ENCODE data around the gene PTGES.
"Not testable (repeated sequence)": the region's sequence is repeated elsewhere in the genome, so short reads cannot be mapped to it uniquely, and the experiment has no call there.

The PTGES gene

DNA sequence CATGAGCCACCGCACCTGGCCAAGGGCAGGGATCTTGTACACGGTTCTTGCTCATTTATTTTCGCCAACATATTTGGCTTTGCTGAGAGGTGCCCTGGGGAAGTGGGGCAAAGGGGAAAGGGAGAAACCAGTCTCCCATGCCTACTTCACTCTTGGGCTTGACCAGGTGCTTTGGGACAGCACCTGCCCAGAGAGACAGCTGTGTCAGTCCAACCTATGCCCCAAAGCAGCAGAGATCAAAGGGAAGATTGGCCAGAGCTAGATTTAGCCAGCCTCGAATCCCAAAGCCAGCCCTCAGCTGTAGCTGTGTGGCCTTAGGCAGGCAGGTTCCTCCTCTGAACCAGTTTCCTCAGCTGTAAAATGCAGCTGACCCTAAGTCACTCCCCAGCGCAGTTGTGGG, 2.3 kb upstream of the PTGES start:
- no peak overlapping the region for H3K27ac ChIP-seq (ENCODE audit: low read depth, low read length)

GRCh38 chr9:129751841-129752801, 721 bp downstream of the PTGES start:
- peaks cover 7% of the 10 kb centered on the region for H3K4me1 ChIP-seq (ENCODE audit: insufficient read depth, low read length)
- no peak overlapping the region for H3K9ac ChIP-seq (ENCODE audit: low read length)
- no peaks in the 10 kb centered on the region for H3K36me3 ChIP-seq (ENCODE audit: insufficient read depth, low read length)
- H3K9me3 ChIP-seq (ENCODE audit: low read length) = no peaks in the 10 kb centered on the region
- H3K27me3 ChIP-seq (ENCODE audit: control insufficient read depth in 1 of 2, insufficient read depth in 2 of 2, low read length in 2 of 2) = no peaks in the 10 kb centered on the region
- no peak overlapping the region for H3K27ac ChIP-seq (ENCODE audit: low read depth, low read length)
- H3K4me3 ChIP-seq (ENCODE audit: low read depth in 1 of 2, low read length in 2 of 2) = peak overlapping the region in 1 of 2 donors; percentile 41

More for the DNA sequence above, 2.3 kb upstream of the PTGES start:
- Histone ChIP-seq H3K4me3 (ENCODE audit: low read depth in 1 of 2, low read length in 2 of 2) (no peak overlapping the region), H3K9me3 (ENCODE audit: low read length) (no peaks in the 10 kb centered on the region), H3K4me1 (ENCODE audit: insufficient read depth, low read length) (peaks cover 7% of the 10 kb centered on the region), H3K36me3 (ENCODE audit: insufficient read depth, low read length) (no peaks in the 10 kb centered on the region), H3K9ac (ENCODE audit: low read length) (no peak overlapping the region), H3K27me3 (ENCODE audit: control insufficient read depth in 1 of 2, insufficient read depth in 2 of 2, low read length in 2 of 2) (no peaks in the 10 kb centered on the region)

DNA sequence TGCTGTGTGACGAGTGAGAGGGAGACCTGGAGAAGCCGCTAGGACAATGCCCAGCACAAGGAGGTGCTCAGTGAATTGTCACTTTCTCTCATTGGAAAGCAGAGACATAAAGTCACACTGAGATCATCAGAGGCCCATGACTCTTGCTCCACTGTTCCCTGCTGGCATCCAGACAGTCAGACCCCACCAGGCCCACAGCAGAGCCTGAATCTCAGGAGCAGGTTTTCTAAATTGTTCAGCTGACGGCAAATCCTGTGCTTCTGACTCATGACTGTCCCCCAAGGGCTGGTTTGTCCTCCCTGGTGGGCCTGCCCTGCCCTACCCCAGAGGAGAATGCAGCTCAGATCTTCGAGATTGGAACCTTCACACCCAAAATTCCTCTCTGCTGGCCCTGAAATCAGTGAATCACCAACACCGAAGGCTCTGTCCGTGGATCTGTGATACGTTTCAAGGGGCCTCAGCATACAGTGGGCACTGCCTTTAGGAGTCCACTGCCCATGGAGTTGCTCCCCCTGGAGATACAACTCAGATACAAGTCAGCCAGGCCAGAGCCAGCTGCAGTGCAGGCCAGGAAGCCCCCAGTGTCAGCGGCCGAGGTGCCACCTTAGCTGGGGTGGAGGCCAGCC, 2.7 kb downstream of the PTGES start:
- H3K27ac ChIP-seq (ENCODE audit: low read depth, low read length) = no peak overlapping the region
- no peaks in the 10 kb centered on the region for H3K36me3 ChIP-seq (ENCODE audit: insufficient read depth, low read length)
- H3K4me1 ChIP-seq (ENCODE audit: insufficient read depth, low read length) = peaks cover 7% of the 10 kb centered on the region
- H3K4me3 ChIP-seq (ENCODE audit: low read depth in 1 of 2, low read length in 2 of 2) = no peak overlapping the region
- no peak overlapping the region for H3K9ac ChIP-seq (ENCODE audit: low read length)
- H3K9me3 ChIP-seq (ENCODE audit: low read length) = no peaks in the 10 kb centered on the region
- H3K27me3 ChIP-seq (ENCODE audit: control insufficient read depth in 1 of 2, insufficient read depth in 2 of 2, low read length in 2 of 2) = no peaks in the 10 kb centered on the region

DNA sequence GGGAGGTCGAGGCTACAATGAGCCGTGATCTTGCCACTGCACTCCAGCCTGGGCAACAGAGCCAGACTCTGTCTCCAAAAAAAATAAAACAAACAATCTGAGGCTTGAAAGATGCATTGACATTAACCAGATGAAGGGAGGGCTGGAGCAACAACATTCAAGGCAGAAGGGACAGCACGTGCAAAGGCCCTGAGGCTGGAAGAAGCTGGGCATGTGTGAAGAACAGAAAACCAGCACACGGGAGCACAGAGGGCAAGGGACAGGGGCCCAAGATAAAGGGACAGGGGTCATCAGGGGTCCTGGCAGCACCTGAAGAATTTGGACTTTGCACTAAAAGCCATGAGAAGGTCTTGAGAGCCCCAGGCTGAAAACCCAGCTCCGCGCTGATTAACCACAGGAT, 3.3 kb downstream of the PTGES start:
- Histone ChIP-seq H3K9me3 (ENCODE audit: low read length) (no peaks in the 10 kb centered on the region), H3K4me3 (ENCODE audit: low read depth in 1 of 2, low read length in 2 of 2) (no peak overlapping the region), H3K36me3 (ENCODE audit: insufficient read depth, low read length) (no peaks in the 10 kb centered on the region), H3K9ac (ENCODE audit: low read length) (no peak overlapping the region), H3K4me1 (ENCODE audit: insufficient read depth, low read length) (peaks cover 7% of the 10 kb centered on the region), H3K27ac (ENCODE audit: low read depth, low read length) (no peak overlapping the region), H3K27me3 (ENCODE audit: control insufficient read depth in 1 of 2, insufficient read depth in 2 of 2, low read length in 2 of 2) (no peaks in the 10 kb centered on the region)

GRCh38 chr9:129749052-129749451, 3.8 kb downstream of the PTGES start:
- H3K9me3 ChIP-seq (ENCODE audit: low read length); H3K4me3 ChIP-seq (ENCODE audit: low read depth in 1 of 2, low read length in 2 of 2); H3K4me1 ChIP-seq (ENCODE audit: insufficient read depth, low read length); H3K27ac ChIP-seq (ENCODE audit: low read depth, low read length); H3K36me3 ChIP-seq (ENCODE audit: insufficient read depth, low read length); H3K27me3 ChIP-seq (ENCODE audit: control insufficient read depth in 1 of 2, insufficient read depth in 2 of 2, low read length in 2 of 2); H3K9ac ChIP-seq (ENCODE audit: low read length): not testable (repeated sequence)

- Histone ChIP-seq H3K27me3 (ENCODE audit: control insufficient read depth in 1 of 2, insufficient read depth in 2 of 2, low read length in 2 of 2) (no peaks in the 10 kb centered on the region), H3K4me1 (ENCODE audit: insufficient read depth, low read length) (peaks cover 7% of the 10 kb centered on the region), H3K9ac (ENCODE audit: low read length) (no peak overlapping the region), H3K4me3 (ENCODE audit: low read depth in 1 of 2, low read length in 2 of 2) (no peak overlapping the region), H3K9me3 (ENCODE audit: low read length) (no peaks in the 10 kb centered on the region), H3K36me3 (ENCODE audit: insufficient read depth, low read length) (no peaks in the 10 kb centered on the region), H3K27ac (ENCODE audit: low read depth, low read length) (no peak overlapping the region)
Observed at GRCh38 chr9:129748249-129748648, 4.6 kb downstream of the PTGES start.

- H3K9ac ChIP-seq (ENCODE audit: low read length) = no peak overlapping the region
- no peaks in the 10 kb centered on the region for H3K36me3 ChIP-seq (ENCODE audit: insufficient read depth, low read length)
- H3K9me3 ChIP-seq (ENCODE audit: low read length) = no peaks in the 10 kb centered on the region
- no peak overlapping the region for H3K4me3 ChIP-seq (ENCODE audit: low read depth in 1 of 2, low read length in 2 of 2)
- no peak overlapping the region for H3K27ac ChIP-seq (ENCODE audit: low read depth, low read length)
- H3K4me1 ChIP-seq (ENCODE audit: insufficient read depth, low read length) = no peaks in the 10 kb centered on the region
- H3K27me3 ChIP-seq (ENCODE audit: control insufficient read depth in 1 of 2, insufficient read depth in 2 of 2, low read length in 2 of 2) = no peaks in the 10 kb centered on the region
Observed at GRCh38 chr9:129746092-129746777, 6.6 kb downstream of the PTGES start.

- Histone ChIP-seq H3K4me1 (ENCODE audit: insufficient read depth, low read length) (no peaks in the 10 kb centered on the region), H3K9ac (ENCODE audit: low read length) (no peak overlapping the region), H3K4me3 (ENCODE audit: low read depth in 1 of 2, low read length in 2 of 2) (no peak overlapping the region), H3K36me3 (ENCODE audit: insufficient read depth, low read length) (no peaks in the 10 kb centered on the region), H3K27ac (ENCODE audit: low read depth, low read length) (no peak overlapping the region), H3K27me3 (ENCODE audit: control insufficient read depth in 1 of 2, insufficient read depth in 2 of 2, low read length in 2 of 2) (no peaks in the 10 kb centered on the region), H3K9me3 (ENCODE audit: low read length) (no peaks in the 10 kb centered on the region)
Observed at GRCh38 chr9:129745200-129745599, 7.6 kb downstream of the PTGES start.

- Histone ChIP-seq H3K27me3 (ENCODE audit: control insufficient read depth in 1 of 2, insufficient read depth in 2 of 2, low read length in 2 of 2) (peaks cover 0 to 6% of the 10 kb centered on the region in 2 donors), H3K9ac (ENCODE audit: low read length) (no peak overlapping the region), H3K27ac (ENCODE audit: low read depth, low read length) (no peak overlapping the region), H3K36me3 (ENCODE audit: insufficient read depth, low read length) (no peaks in the 10 kb centered on the region), H3K9me3 (ENCODE audit: low read length) (no peaks in the 10 kb centered on the region), H3K4me1 (ENCODE audit: insufficient read depth, low read length) (peaks cover 5% of the 10 kb centered on the region), H3K4me3 (ENCODE audit: low read depth in 1 of 2, low read length in 2 of 2) (no peak overlapping the region)
Observed at GRCh38 chr9:129740666-129741464, 12.0 kb downstream of the PTGES start.

GRCh38 chr9:129740174-129740573, 12.7 kb downstream of the PTGES start:
- Histone ChIP-seq H3K27me3 (ENCODE audit: control insufficient read depth in 1 of 2, insufficient read depth in 2 of 2, low read length in 2 of 2) (peaks cover 0 to 6% of the 10 kb centered on the region in 2 donors), H3K9me3 (ENCODE audit: low read length) (no peaks in the 10 kb centered on the region), H3K4me3 (ENCODE audit: low read depth in 1 of 2, low read length in 2 of 2) (no peak overlapping the region), H3K27ac (ENCODE audit: low read depth, low read length) (no peak overlapping the region), H3K36me3 (ENCODE audit: insufficient read depth, low read length) (no peaks in the 10 kb centered on the region), H3K4me1 (ENCODE audit: insufficient read depth, low read length) (peaks cover 5% of the 10 kb centered on the region), H3K9ac (ENCODE audit: low read length) (no peak overlapping the region)

DNA sequence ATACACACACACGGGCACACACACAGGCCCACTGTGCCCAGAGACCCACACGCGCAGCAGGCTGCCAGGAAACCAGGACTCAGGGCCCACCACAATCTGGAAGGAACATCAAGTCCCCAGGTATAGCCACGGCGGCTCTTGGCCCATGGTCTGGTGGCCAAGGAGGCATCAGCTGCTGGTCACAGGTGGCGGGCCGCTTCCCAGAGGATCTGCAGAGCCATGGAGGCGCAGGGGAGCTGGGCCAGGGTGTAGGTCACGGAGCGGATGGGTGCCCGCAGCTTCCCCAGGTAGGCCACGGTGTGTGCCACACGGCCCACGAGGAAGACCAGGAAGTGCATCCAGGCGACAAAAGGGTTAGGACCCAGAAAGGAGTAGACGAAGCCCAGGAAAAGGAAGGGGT, 13.4 kb downstream of the PTGES start:
- Histone ChIP-seq H3K36me3 (ENCODE audit: insufficient read depth, low read length) (no peaks in the 10 kb centered on the region), H3K4me3 (ENCODE audit: low read depth in 1 of 2, low read length in 2 of 2) (no peak overlapping the region), H3K4me1 (ENCODE audit: insufficient read depth, low read length) (peaks cover 5% of the 10 kb centered on the region), H3K9me3 (ENCODE audit: low read length) (no peaks in the 10 kb centered on the region), H3K27me3 (ENCODE audit: control insufficient read depth in 1 of 2, insufficient read depth in 2 of 2, low read length in 2 of 2) (peaks cover 0 to 6% of the 10 kb centered on the region in 2 donors), H3K9ac (ENCODE audit: low read length) (no peak overlapping the region), H3K27ac (ENCODE audit: low read depth, low read length) (no peak overlapping the region)
